Cardiac fibroblast (primary cell): Measurements from ENCODE around the gene DHX35.
A peak's percentile ranks its signal among the peaks of the same experiment; 100 is the strongest.

ENCODE experiments used
- DNase-seq, 2 donors: peaks; one replicate each; pipeline versions ENCODE4 v3.0.0 to v3.0.0-alpha.2; 2010; ENCODE audit warnings: low read depth in 2 of 2
- H3K4me3 ChIP-seq, 2 donors: replicated peaks in 1 of 2; 1 replicate in 1 of 2; 2 replicates in 1 of 2; pipeline ENCODE4 v1.5.1; 2011; ENCODE audit warnings: low read depth in 2 of 2, low read length in 2 of 2, mild to moderate bottlenecking in 2 of 2, moderate library complexity in 1 of 2
- TF ChIP-seq, protein P1 (sequence below): IDR thresholded peaks from one replicate; pipeline ENCODE4 v1.5.1; 2011; ENCODE audit warnings: low read depth, mild to moderate bottlenecking, low read length, inconsistent platforms

Gene DHX35

DNA sequence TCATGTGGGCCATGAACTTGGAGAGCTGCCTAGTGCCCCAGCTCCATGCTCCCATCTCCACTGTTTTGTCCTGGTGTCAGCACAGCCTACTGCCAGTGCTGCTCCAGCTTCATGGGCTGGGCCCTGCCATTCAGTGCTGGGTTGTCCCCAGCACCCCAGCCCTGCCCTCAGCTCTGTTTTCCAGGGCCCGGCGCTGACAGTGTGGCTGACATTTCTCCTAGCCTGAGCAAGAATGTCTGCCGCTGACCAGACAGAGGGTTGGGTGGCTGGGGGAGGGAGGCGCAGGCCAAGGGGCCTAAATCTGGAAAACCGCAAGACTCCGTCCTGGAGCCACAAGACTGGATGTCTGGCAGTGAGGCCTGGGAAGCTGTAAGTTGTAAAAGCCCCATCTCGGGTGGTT lies 78.9 kb downstream of the DHX35 start:
- no peak overlapping the region for H3K4me3 ChIP-seq
- no peak for DNase-seq
- TF ChIP-seq, protein P1, sequence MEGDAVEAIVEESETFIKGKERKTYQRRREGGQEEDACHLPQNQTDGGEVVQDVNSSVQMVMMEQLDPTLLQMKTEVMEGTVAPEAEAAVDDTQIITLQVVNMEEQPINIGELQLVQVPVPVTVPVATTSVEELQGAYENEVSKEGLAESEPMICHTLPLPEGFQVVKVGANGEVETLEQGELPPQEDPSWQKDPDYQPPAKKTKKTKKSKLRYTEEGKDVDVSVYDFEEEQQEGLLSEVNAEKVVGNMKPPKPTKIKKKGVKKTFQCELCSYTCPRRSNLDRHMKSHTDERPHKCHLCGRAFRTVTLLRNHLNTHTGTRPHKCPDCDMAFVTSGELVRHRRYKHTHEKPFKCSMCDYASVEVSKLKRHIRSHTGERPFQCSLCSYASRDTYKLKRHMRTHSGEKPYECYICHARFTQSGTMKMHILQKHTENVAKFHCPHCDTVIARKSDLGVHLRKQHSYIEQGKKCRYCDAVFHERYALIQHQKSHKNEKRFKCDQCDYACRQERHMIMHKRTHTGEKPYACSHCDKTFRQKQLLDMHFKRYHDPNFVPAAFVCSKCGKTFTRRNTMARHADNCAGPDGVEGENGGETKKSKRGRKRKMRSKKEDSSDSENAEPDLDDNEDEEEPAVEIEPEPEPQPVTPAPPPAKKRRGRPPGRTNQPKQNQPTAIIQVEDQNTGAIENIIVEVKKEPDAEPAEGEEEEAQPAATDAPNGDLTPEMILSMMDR = no peak

DNA sequence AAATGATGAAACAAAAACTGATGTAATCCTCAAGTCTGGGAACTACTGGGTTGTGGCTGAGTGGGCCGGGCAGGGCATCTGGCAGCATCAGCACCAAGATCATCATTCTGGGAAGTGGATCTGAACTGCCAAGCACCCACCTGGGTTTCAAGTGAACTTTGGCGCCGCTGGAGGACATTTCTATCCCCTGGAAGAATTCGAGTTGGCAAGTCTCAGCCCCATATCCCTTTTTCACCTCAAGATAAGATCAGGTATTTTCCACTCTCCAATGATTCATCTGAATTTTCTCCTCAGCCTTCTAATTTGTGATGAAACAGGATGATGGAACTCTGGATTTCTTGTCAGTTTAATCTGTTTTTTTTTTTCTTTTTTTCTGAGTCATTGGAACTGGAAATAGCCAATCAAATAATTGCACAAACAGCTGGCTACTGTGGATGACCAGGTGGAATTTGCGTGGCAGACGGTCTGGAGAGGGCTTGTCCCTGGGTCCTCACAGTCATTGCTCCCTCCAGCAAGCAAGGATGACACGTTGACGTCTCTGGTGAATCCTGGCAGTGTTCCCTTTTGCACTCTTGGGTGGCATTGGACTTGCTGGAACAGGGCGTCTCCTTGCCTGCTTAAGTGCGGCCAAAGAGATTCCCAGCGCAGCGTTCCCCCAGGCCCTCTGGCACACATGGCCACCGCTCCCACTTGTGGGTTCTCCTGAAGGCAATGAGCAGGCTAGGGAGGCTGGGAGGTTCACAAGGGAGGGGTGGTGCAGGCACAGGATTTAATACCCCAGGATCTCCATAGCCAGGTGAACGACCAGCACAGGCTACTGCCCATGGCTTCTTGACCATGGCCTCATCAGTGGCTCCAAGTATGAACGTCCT lies 80.4 kb downstream of the DHX35 start:
- TF ChIP-seq, protein P1 = no peak
- no peak overlapping the region for H3K4me3 ChIP-seq
- peak; percentile 10 to 27 for DNase-seq

DNA sequence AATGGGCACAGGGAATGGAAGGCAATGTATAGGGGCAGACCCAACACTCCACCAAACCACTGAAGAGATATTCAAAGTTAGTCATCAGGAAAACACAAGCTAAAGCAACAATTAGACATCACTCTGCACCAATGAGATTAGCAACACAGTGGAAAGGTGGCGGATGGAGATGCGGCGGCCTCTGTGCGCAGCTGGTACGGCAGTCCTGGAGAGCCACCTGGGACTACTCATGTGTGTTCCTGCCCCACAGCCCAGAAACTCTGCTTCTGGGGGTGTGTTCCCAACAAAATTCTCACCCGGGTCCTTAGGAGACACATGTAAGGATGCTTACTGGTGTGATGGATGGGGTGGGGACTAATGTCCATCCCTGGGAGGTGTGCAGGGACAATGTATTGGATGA lies 82.4 kb downstream of the DHX35 start:
- TF ChIP-seq, protein P1 = no peak
- no peak for DNase-seq
- no peak overlapping the region for H3K4me3 ChIP-seq

DNA sequence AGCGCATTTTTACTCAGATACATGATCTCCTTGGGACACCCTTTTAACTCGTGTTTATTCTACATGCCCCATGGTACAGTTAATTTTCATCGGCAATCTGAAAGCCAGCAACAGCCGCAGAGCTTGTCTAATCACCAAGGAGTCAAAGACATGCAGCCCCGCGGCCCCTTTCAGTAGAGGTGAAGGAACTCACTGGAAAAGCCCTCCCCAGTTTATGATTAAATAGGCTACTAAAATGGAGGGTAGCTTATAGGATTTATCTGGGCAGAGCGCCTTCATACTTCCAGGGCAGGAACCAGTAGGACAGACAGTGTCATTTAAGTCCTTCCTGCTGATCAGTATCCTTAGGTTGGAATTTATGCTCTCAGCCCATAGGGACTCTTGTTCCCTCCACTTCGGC lies 83.5 kb downstream of the DHX35 start:
- TF ChIP-seq, protein P1 = no peak
- DNase-seq = no peak
- no peak overlapping the region for H3K4me3 ChIP-seq

DNA sequence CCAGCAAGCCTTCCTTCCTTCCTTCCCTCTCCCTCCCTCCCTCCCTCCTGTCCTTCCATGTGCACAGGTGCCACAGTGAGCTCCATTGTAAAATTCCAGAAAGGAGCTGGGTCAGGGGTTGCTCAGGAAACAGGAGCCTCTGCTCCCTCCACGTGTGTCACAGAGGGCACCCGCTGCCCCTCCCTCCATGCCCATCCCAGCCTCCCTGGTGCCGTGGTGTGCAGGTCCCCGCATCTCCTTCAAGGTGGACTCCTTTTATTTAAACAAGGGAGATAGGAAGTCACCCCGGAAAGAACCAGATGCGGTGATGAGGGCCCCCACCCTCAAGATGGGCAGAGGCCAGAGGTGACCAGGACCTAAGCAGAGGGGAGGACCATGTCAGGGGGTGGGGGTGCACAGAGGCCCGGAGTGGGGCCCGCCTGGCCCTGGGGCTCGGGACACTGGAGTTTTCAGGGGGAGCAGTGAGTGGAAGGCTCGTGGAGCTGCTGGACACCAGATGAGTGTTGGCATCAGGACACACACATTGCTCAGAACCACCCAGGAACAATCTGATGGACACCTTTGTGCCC lies 85.4 kb downstream of the DHX35 start:
- H3K4me3 ChIP-seq = no peak overlapping the region
- TF ChIP-seq, protein P1 = no peak
- DNase-seq = no peak

DNA sequence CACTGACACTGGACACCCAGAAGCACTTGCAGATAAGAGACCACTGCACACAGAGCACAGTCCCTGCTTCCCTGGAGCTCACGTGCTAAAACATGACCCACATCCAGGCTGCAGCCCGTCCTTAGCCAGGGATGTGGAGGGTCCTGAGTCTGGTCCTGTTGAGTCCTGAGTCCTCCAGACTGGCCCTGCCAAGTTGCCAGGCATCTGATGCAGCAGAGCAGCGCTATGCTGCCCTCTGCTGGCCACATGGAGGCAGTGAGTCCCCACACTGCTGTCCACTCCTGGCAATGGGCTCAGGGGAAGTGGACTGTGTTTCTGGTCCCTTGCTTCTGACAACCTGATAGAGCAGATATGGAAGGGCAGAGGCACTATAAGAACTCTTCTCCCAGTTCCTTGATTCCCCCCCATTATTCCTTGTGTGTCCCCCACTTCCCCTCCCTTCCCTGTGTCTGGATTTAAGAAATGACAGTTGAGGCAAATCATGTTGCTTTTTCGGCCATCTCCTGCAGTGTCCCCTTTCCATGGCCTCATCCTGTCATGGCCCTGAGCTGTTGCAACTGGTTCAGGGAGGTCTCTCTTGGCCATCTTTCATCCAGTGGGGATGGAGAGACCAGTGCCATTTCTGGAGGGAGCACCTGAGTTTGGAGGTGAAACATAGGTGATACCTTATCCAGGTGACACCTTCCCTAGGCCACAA lies 86.0 kb downstream of the DHX35 start:
- TF ChIP-seq, protein P1 = peak; percentile 97
- no peak overlapping the region for H3K4me3 ChIP-seq
- DNase-seq = peak; percentile 77 to 85
